Activated CD4-positive, alpha-beta memory T cell treated with anti-CD3 and anti-CD28 coated beads for 36 hours (primary cell): Measurements from ENCODE around the gene PTPN4. TPM values are rescaled to one million over a fixed set of nuclear protein-coding genes. Genes with fewer than 3 reads are reported as not detected.
"Not testable (repeated sequence)": the region's sequence is repeated elsewhere in the genome, so short reads cannot be mapped to it uniquely, and the experiment has no call there.

Source experiments
- CTCF ChIA-PET: fragments of 350-600 bp; sonication (Branson Sonifier 250); formaldehyde crosslinking; loops from one replicate; lab custom pipeline; 2021; ENCODE audit warnings: antibody characterized with exemption, inconsistent platforms; lab: Charles Lee
- POLR2A ChIA-PET: fragments of 350-600 bp; sonication (Branson Sonifier 250); formaldehyde crosslinking; loops from one replicate; lab custom pipeline; 2021; ENCODE audit warnings: antibody characterized with exemption; lab: Charles Lee
- DNase-seq: peaks from one replicate; pipeline ENCODE4 v3.0.0-alpha.2; 2020
- H3K27ac Mint-ChIP-seq: one replicate; pipeline ENCODE4 v1.8.0; 2021; ENCODE audit warnings: mixed read lengths
- H3K27me3 Mint-ChIP-seq: one replicate; pipeline ENCODE4 v1.8.0; 2021; ENCODE audit warnings: mixed read lengths
- H3K36me3 Mint-ChIP-seq: one replicate; pipeline ENCODE4 v1.8.0; 2021; ENCODE audit warnings: mixed read lengths
- H3K4me1 Mint-ChIP-seq: one replicate; pipeline ENCODE4 v1.8.0; 2021; ENCODE audit warnings: low read depth, mixed read lengths
- H3K4me3 Mint-ChIP-seq: one replicate; pipeline ENCODE4 v1.8.0; 2021; ENCODE audit warnings: mild to moderate bottlenecking, mixed read lengths
- H3K9me3 Mint-ChIP-seq: one replicate; pipeline ENCODE4 v1.8.0; 2021; ENCODE audit warnings: mixed read lengths
- intact Hi-C: fragments of 100-400 bp; cut with micrococcal nuclease; formaldehyde crosslinking; loops from one replicate; pipeline ENCODE4 v1.15.1; 2023
- total RNA-seq, 2 experiments: library from RNA; stranded (reverse); gene quantifications; one replicate each; pipeline ENCODE4 v1.2.3, GENCODE V29; 2021

PTPN4 gene
- total RNA-seq, 2 experiments from 2014 or later, result 29.4 to 31.6 TPM

- intact Hi-C loops, result no loop called here
- DNase-seq, result no peak
- Mint-ChIP-seq H3K27ac (no peak overlapping the region), H3K36me3 (peaks cover 28% of the 10 kb centered on the region), H3K9me3 (peaks cover 24% of the 10 kb centered on the region), H3K4me1 (peaks cover 15% of the 10 kb centered on the region), H3K4me3 (no peak overlapping the region), H3K27me3 (no peaks in the 10 kb centered on the region)
- CTCF ChIA-PET, result interaction anchor here (1.2 kb wide), 1 partner anchor 28 kb away, joined by 5 read pairs; no protein-coding TSS in a partner anchor
- POLR2A ChIA-PET, result no interaction called here
These were observed 35.9 kb downstream of the PTPN4 start for GRCh38 chr2:119795309-119796303.

GRCh38 chr2:119800376-119800902, 40.7 kb downstream of the PTPN4 start:
- no peak overlapping the region for H3K27ac Mint-ChIP-seq
- peaks cover 43% of the 10 kb centered on the region for H3K4me1 Mint-ChIP-seq
- POLR2A ChIA-PET, result no interaction called here
- no peaks in the 10 kb centered on the region for H3K27me3 Mint-ChIP-seq
- no peak overlapping the region for H3K4me3 Mint-ChIP-seq
- intact Hi-C loops, result no loop called here
- peaks cover 8% of the 10 kb centered on the region for H3K9me3 Mint-ChIP-seq
- no peak for DNase-seq
- peaks cover 8% of the 10 kb centered on the region for H3K36me3 Mint-ChIP-seq
- CTCF ChIA-PET, result no interaction called here

- CTCF ChIA-PET, result no interaction called here
- POLR2A ChIA-PET, result no interaction called here
- Mint-ChIP-seq H3K4me1 (peaks cover 42% of the 10 kb centered on the region), H3K27me3 (no peaks in the 10 kb centered on the region), H3K4me3 (no peak overlapping the region), H3K36me3 (peaks cover 12% of the 10 kb centered on the region), H3K9me3 (peaks cover 12% of the 10 kb centered on the region), H3K27ac (no peak overlapping the region)
- intact Hi-C loops, result no loop called here
- no peak for DNase-seq
These were observed 41.3 kb downstream of the PTPN4 start for GRCh38 chr2:119801040-119801439.

- Mint-ChIP-seq H3K9me3 (peaks cover 12% of the 10 kb centered on the region), H3K36me3 (peaks cover 14% of the 10 kb centered on the region), H3K4me1 (peaks cover 45% of the 10 kb centered on the region)
- CTCF ChIA-PET, result interaction anchor here (0.6 kb wide), 1 partner anchor 153 kb away, joined by 4 read pairs; no protein-coding TSS in a partner anchor
- DNase-seq, POLR2A ChIA-PET, H3K27me3 Mint-ChIP-seq, H3K27ac Mint-ChIP-seq, H3K4me3 Mint-ChIP-seq, intact Hi-C loops: not testable (repeated sequence)
These were observed 42.3 kb downstream of the PTPN4 start for GRCh38 chr2:119801989-119802388.

- peaks cover 12% of the 10 kb centered on the region for H3K9me3 Mint-ChIP-seq
- H3K4me3 Mint-ChIP-seq, result no peak overlapping the region
- H3K4me1 Mint-ChIP-seq, result peaks cover 50% of the 10 kb centered on the region
- no peak overlapping the region for H3K27ac Mint-ChIP-seq
- POLR2A ChIA-PET, result no interaction called here
- no peak for DNase-seq
- intact Hi-C loops, result no loop called here
- CTCF ChIA-PET, result no interaction called here
- H3K27me3 Mint-ChIP-seq, result no peaks in the 10 kb centered on the region
- peaks cover 14% of the 10 kb centered on the region for H3K36me3 Mint-ChIP-seq
These were observed 43.4 kb downstream of the PTPN4 start for GRCh38 chr2:119803101-119803500.

GRCh38 chr2:119804409-119804808, 44.7 kb downstream of the PTPN4 start:
- DNase-seq, intact Hi-C loops, H3K27me3 Mint-ChIP-seq, POLR2A ChIA-PET, H3K27ac Mint-ChIP-seq, CTCF ChIA-PET, H3K4me3 Mint-ChIP-seq: not testable (repeated sequence)
- H3K4me1 Mint-ChIP-seq, result peaks cover 51% of the 10 kb centered on the region
- peaks cover 12% of the 10 kb centered on the region for H3K9me3 Mint-ChIP-seq
- peaks cover 14% of the 10 kb centered on the region for H3K36me3 Mint-ChIP-seq

GRCh38 chr2:119808516-119809147, 48.9 kb downstream of the PTPN4 start:
- peaks cover 19% of the 10 kb centered on the region for H3K36me3 Mint-ChIP-seq
- ChIA-PET CTCF (interaction anchor here (0.6 kb wide), 1 partner anchor 25 kb away, joined by 3 read pairs; no protein-coding TSS in a partner anchor), POLR2A (no interaction called here)
- no peak overlapping the region for H3K4me3 Mint-ChIP-seq
- no peaks in the 10 kb centered on the region for H3K27me3 Mint-ChIP-seq
- H3K4me1 Mint-ChIP-seq, result peaks cover 29% of the 10 kb centered on the region
- peaks cover 12% of the 10 kb centered on the region for H3K9me3 Mint-ChIP-seq
- H3K27ac Mint-ChIP-seq, result no peak overlapping the region
- intact Hi-C loops, result no loop called here
- no peak for DNase-seq

GRCh38 chr2:119809339-119810048, 49.8 kb downstream of the PTPN4 start:
- peaks cover 15% of the 10 kb centered on the region for H3K36me3 Mint-ChIP-seq
- CTCF ChIA-PET, result interaction anchor here (0.6 to 1.0 kb wide), 2 partner anchors 17 to 120 kb away, joined by 3 to 4 read pairs; no protein-coding TSS in a partner anchor
- H3K27ac Mint-ChIP-seq, result no peak overlapping the region
- peaks cover 23% of the 10 kb centered on the region for H3K4me1 Mint-ChIP-seq
- peaks cover 8% of the 10 kb centered on the region for H3K9me3 Mint-ChIP-seq
- intact Hi-C loops, result no loop called here
- H3K27me3 Mint-ChIP-seq, result no peaks in the 10 kb centered on the region
- POLR2A ChIA-PET, result interaction anchor here (0.6 kb wide), 1 partner anchor 22 kb away, joined by 3 read pairs; no protein-coding TSS in a partner anchor
- no peak overlapping the region for H3K4me3 Mint-ChIP-seq
- DNase-seq, result no peak

GRCh38 chr2:119810049-119810630, 50.4 kb downstream of the PTPN4 start:
- CTCF ChIA-PET, result interaction anchor here (1.0 kb wide), 1 partner anchor 16 kb away, joined by 4 read pairs; no protein-coding TSS in a partner anchor
- intact Hi-C loops, result no loop called here
- H3K27ac Mint-ChIP-seq, result no peak overlapping the region

GRCh38 chr2:119814216-119814615, 54.5 kb downstream of the PTPN4 start:
- H3K36me3 Mint-ChIP-seq, result peaks cover 28% of the 10 kb centered on the region
- peaks cover 9% of the 10 kb centered on the region for H3K4me1 Mint-ChIP-seq
- no peak overlapping the region for H3K27ac Mint-ChIP-seq
- POLR2A ChIA-PET, result interaction anchor here (0.7 kb wide), 1 partner anchor 358 kb away, joined by 4 read pairs; no protein-coding TSS in a partner anchor
- no peak overlapping the region for H3K4me3 Mint-ChIP-seq
- no peak for DNase-seq
- H3K9me3 Mint-ChIP-seq, result peaks cover 11% of the 10 kb centered on the region
- intact Hi-C loops, result no loop called here
- no peaks in the 10 kb centered on the region for H3K27me3 Mint-ChIP-seq
- CTCF ChIA-PET, result interaction anchor here (0.6 kb wide), 1 partner anchor 866 kb away, joined by 3 read pairs; no protein-coding TSS in a partner anchor

More at GRCh38 chr2:119810049-119810630, 50.4 kb downstream of the PTPN4 start:
- DNase-seq, result no peak
- Mint-ChIP-seq H3K4me3 (no peak overlapping the region), H3K4me1 (peaks cover 21% of the 10 kb centered on the region), H3K36me3 (peaks cover 11% of the 10 kb centered on the region), H3K9me3 (peaks cover 5% of the 10 kb centered on the region), H3K27me3 (no peaks in the 10 kb centered on the region)
- POLR2A ChIA-PET, result no interaction called here

GRCh38 chr2:119818792-119819191, 59.1 kb downstream of the PTPN4 start:
- DNase-seq, result no peak
- Mint-ChIP-seq H3K27me3 (no peaks in the 10 kb centered on the region), H3K36me3 (peaks cover 27% of the 10 kb centered on the region), H3K9me3 (peaks cover 11% of the 10 kb centered on the region), H3K4me3 (no peak overlapping the region), H3K27ac (no peak overlapping the region), H3K4me1 (peaks cover 37% of the 10 kb centered on the region)
- ChIA-PET CTCF (interaction anchor here (1.9 to 7.7 kb wide), 2 partner anchors 65 to 117 kb away, joined by 6 to 73 read pairs; no protein-coding TSS in a partner anchor), POLR2A (interaction anchor here (0.7 kb wide), 1 partner anchor 59 kb away, joined by 3 read pairs; the partner anchor contains the start of gene PTPN4)
- intact Hi-C loops, result no loop called here
